DMS114 treated with DMSO at 0.1 percent for 48 hours (cell line): ENCODE measurements around the gene RPL38.

ENCODE experiments used
- DNase-seq: peaks from one replicate; lab custom pipeline; 2025; ENCODE audit not compliant: unreplicated experiment; lab: John Stamatoyannopoulos, UW

Gene RPL38

DNA sequence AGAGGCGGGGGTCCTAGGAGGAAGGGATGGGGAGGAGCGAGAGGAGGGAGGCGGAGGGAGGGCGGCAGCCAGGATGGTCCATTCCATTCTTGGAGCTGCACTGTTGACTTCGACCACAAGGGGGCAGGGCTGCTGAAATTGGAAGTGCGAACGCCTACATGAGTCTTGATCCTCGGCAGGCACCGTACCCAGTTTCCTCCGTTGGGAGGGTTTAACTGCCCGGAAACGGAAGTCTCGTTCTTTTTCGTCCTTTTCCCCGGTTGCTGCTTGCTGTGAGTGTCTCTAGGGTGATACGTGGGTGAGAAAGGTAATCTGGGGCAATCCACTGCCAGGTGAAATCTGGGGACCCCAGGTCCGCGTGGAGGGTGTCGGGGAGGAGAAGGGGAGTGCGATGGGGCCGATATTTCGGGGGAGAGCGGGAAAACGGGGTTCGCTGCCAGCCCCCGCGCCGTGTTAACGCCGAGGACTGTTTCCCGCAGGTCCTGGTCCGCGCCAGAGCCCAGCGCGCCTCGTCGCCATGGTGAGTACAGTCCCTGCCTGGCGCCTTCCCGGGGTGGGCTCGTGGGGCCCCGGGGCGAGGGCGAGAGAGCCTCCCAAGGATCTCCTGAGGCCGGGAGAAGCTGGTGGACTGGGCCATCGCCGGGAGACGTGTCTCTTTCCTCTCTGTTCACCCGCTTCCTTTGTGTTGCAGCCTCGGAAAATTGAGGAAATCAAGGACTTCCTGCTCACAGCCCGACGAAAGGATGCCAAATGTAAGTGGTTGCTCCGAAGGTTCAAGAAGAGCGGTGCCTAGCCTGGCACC is at the start of gene RPL38:
TSS of gene RPL38 (plus strand) at position 240 of the 802 bp plus-strand sequence. CDS start at position 518, 278 bp downstream.
- DNase-seq, result peak; percentile 92

GRCh38 chr17:74153821-74154430 is 49.6 kb upstream of the RPL38 start:
- DNase-seq, result no peak

GRCh38 chr17:74156878-74157277 is 46.6 kb upstream of the RPL38 start:
- DNase-seq, result no peak

DNA sequence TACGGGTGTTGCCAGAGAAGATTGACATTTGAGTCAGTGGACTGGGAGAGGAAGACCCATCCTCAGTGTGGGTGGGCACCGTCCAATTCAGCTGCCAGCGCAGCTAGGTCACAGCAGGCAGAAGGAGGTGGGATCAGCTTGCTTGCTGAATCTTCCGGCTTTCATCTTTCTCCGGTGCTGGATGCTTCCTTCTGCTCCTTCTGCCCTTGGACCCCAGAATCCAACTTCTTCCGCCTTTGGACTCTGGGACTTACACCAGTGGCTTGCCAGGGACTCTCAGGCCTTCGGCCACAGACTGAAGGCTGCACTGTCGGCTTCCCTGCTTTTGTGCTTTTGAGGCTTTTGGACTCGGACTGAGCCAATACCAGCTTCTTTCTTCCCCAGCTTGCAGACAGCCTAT is 46.1 kb upstream of the RPL38 start:
- DNase-seq, result no peak

- no peak for DNase-seq
These were observed 44.7 kb upstream of the RPL38 start for GRCh38 chr17:74158761-74159160.

DNA sequence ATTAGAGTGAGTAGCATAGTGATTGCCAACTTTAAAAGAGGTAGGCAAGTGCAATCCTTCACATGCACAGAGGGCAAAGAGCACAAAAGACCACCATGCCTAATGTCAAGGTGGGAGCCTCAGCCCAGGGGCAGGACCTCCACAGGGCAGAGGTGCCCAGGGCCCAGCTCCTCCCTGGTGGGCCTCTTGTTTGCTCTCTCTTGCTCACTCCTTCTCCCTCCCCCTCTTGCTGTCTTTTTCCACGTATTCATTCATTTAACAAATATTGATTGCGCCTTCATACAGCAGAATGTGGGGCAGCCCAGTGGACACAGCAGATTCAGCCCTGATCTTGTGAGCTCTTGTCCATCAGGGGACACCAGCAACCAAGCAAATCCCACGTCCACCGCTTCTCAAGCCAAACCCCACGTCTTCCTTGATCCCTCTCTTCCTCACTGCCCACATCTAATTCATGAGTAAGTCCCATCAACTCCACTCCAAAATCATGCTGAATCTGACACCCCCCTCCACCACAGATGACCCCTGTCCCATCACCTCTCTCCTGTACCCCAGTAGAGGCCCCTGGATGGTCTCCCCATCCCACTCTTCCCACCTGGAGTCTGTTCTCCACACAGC is 44.1 kb upstream of the RPL38 start:
- no peak for DNase-seq

DNA sequence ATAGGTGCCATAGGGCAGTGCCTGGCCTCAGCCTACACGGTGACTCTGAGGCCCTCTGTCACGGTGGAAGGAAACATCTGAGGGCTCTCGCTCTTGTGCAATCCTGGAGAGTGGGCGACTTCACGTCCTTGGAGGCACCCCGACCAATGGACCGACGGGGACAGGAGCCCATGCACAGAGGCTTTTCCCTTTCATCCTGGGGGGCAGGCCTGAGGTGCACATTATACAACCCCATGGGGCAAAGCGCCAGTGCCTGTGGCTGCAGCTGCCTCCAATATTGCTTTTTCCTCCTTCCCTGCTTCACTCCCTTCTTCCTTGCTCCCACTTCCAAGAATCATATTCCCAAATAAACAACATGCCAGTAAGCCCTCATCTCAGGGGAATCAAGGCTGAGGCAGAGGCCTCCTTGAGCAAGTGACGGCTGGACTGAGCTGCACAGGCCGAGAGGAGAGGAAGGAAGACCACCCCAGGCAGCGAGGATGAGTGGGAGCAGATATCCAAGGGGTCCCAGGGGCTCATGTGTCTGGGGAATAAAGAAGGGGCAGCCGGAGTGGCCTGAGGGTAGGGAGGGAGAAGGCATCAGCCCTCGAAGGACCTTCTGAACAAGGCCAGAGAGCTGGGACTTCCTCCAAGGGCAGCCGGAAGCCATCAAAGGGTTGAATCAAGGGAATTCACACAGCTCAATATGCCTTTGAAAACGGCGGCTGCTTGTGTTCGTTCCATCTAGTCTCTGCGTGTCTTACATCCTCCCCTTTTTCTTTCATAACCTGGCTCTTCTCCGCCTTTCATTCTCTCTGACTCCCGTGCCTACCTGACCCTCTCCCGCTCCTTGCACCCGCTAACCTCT is 42.6 kb upstream of the RPL38 start:
- no peak for DNase-seq

- no peak for DNase-seq
These were observed 42.0 kb upstream of the RPL38 start for GRCh38 chr17:74161503-74161875.

DNA sequence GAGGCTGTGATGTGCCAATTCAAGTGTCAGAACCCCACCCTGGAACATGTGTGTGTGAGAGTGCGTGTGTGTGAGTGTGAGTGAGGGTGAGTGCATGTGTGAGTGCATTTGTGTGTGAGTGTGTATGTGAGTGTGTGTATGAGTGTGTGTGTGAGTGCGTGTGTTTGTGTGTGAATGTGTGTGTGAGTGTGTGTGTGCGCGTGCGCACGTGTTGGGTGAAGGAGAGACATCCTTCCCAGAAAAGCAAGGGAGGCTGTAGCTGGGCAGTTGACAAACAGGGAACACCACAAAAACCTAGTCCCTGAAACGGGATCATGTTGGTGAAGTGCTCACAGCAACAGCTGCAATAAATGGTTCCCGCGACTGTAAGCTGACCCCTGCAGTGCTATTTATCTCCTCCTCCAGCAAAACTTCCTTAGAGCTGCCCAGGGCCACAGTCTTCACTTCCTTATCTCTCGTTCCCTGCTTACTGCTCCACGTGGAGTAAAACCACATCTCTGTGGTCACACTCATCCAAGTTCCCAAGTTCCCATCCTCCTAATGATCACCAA is 40.1 kb upstream of the RPL38 start:
- DNase-seq, result no peak

GRCh38 chr17:74163836-74164235 is 39.6 kb upstream of the RPL38 start:
- no peak for DNase-seq

DNA sequence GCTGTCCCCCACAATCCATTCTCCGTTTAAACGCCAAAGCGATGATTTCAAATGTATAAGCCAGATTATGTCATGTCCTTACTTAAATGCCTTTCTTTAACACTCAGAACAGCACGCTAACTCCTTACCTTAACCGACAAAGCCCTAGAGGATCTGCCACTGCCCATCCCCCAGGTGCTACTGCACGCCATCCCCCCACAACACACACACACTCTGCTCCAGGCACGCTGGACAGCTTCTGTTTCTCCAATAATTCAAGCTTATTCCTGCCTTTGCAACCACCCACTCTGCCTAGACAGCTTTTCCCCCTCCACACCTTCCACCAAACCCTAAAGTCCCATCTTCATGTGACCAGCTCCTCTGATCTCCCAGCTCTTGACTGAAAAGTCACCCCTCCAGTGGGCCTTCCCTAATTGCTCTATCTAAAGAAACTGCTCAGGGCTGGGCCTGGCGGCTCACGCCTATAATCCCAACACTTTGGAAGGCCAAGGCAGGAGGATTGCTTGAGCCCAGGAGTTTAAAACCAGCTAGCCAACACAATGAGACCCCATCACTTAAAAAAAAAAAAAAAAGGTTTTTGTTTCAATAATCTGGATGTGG is 38.9 kb upstream of the RPL38 start:
- no peak for DNase-seq

DNA sequence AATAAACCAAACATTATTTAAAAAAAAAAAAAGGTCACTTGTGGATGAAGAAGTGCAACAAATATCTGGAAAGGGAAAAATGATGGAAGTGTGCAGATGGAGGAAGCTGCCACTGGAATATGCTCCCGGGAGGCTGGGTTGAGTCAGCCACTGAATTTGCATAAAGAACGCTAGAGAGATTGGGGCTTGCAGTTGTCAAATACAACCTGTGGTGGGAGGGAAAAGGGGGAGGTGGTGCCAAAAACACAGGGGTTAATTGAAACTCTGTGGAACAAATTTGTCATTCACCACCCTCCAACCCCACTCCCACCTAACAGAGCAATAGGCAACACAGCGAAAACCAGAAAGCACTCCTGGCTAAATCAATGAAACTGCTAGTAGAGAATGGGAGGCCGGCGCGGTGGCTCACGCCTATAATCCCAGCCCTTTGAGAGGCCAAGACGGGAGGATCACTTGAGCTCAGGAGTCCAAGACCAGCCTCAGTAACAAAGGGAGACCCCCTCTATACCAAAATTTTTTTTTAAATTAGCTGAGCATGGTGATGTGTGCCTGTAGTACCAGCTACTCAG is 37.6 kb upstream of the RPL38 start:
- no peak for DNase-seq

GRCh38 chr17:74170924-74171323 is 32.6 kb upstream of the RPL38 start:
- DNase-seq, result no peak

DNA sequence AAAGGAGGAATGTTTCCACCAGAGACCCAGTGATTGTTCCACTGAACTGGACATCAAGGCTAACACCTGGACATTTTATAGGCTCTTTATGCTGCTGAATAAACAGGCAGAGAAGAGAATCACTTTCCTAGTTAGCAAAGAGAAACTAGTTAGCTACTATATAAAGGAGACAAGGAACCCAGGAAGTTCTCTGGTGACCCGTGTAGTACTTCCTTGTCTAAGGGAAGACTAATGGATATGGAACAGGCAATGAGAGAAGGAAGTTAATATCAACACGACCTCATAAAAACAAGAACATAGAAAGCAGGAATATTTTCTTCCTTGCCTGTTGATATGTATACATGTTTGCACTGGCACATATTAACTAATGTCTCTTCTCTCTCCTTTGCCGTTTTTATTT is 30.8 kb upstream of the RPL38 start:
- no peak for DNase-seq

DNA sequence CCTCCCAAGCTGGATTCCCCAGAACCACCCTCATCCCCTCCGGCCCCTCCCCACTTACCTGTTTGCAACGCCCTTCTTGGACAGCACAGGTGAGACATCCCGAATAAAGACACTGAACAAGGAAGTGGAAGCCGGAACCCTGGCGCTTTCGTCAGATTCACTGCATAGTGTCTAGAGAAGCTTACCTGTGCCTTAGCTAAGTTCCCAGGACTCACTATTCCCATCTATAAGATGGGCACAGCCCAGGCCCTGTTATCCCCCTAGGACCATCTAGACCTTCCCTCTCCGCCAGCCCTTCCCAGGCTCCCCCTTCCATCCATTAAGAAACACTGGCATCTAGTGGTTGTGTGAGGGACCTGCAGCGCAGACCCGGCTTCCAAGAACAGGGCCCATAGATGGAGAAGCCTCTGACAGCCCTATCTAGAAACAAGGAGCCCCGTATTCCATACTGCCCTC is 26.9 kb upstream of the RPL38 start:
- DNase-seq, result peak; percentile 60

GRCh38 chr17:74177018-74177450 is 26.4 kb upstream of the RPL38 start:
- DNase-seq, result no peak

GRCh38 chr17:74179576-74179975 is 23.9 kb upstream of the RPL38 start:
- no peak for DNase-seq

DNA sequence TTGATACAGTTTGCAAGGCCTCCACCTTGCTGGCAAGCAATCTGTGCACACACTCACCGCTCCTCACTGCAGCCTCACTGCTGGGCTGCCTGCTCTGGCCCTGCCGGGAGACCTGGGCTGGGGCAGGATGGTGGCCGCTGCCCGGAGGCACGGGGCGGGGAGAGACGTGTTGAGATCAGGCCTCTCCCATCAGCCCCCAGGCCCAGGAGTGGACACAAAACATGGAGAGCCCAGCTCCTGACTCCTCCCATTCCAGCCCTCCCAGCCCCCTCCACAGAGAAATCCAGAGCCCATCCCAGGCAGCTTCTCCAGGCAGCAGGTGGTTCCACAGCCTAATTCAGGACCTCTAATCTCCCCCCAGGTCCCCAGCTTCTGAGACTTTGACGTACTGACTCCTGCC is 23.1 kb upstream of the RPL38 start:
- DNase-seq, result no peak

DNA sequence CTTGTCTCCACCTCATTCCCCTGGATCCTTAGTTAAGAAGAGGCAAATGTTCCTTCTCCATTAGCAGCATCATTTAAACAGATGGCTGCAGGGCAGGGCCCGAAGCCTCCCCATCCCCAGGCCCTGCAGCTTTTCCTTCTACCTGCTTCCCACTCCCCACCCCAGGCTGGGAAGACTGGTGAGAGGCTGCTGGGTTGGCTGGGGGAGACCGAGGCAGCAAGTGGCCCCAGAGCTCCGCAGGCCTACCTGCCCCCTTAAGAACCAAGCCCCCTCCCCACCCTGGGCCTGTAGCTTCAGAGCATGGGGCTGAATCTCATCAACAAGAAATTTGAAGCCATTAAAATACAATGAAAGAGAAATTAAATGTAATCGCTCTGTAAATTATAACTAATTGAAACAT is 22.1 kb upstream of the RPL38 start:
- no peak for DNase-seq

DNA sequence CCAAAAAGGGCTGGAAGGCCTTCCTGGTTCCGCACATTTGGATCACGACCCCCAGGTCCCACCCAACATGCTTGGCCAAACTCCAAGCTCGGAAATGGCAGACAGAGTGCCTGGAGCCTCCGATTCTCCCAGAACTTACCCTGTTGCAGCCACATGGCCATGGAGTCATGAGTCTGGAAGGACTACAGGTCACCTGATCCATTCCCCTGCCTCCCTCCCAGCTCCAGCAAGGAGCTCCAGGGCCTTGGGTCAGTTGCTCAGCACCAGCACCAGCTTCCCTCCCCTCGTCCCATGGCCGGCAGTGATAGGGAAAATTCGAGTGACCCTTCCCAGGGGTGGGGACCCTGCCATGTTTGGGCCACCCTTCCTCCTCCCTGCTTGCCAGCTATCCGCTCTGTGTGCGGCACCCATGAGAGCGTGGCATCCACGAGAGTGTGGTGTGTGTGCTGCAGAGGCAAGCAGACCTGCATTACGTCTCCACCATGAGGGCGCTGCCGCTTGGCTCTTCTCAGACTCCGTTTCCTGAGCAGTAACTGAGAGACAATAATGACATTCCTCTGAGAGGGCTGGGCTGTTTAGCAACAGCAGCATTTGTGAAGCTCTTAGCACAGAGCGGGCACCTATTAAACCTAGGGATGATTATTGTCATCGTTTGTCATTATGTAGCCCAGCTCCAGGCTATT is 21.3 kb upstream of the RPL38 start:
- DNase-seq, result no peak
